SK-N-SH (cell line): ENCODE results near the gene SMKR1. TPM values are rescaled to one million over a fixed set of nuclear protein-coding genes. Genes with fewer than 3 reads are reported as not detected.

Experiments used
- CTCF ChIA-PET: fragments of 300-600, 350-600 bp; formaldehyde crosslinking; extraction: SDS; loops from one replicate; lab custom pipeline; 2021; lab: Yijun Ruan, JAX
- POLR2A ChIA-PET: fragments of 350-600 bp; sonication (Branson Sonifier 250); formaldehyde crosslinking; extraction: SDS; loops from one replicate; lab custom pipeline; 2020; ENCODE audit warnings: antibody characterized with exemption, inconsistent platforms; lab: Yijun Ruan, JAX
- DNase-seq: peaks from one replicate; pipeline ENCODE4 v3.0.0; 2012
- H2AFZ ChIP-seq: fragments of 200-600 bp; sonication (generic); 2 replicates; pipeline ENCODE4 v1.8.1; 2016; ENCODE audit warnings: antibody characterized with exemption, mild to moderate bottlenecking, low read depth
- H3F3A ChIP-seq: fragments of 200-600 bp; sonication (generic); replicated peaks from 2 replicates; pipeline ENCODE3; 2016; ENCODE audit warnings: antibody characterized with exemption, mild to moderate bottlenecking; ENCODE audit not compliant: insufficient read depth
- H3K27ac ChIP-seq, 2 experiments: fragments of 200-500 bp in 1 of 2; fragments of 200-600 bp in 1 of 2; sonication (Bioruptor generic) in 1 of 2; sonication (generic), shearing (Covaris generic) in 1 of 2; 2 replicates each; pipeline versions ENCODE4 v1.5.1 to v1.6.1; 2014 to 2016; ENCODE audit warnings: low read depth in 2 of 2, inconsistent platforms in 1 of 2, low read length in 1 of 2, mild to moderate bottlenecking in 1 of 2, mixed read lengths in 1 of 2
- H3K27me3 ChIP-seq: fragments of 200-600 bp; sonication (generic), shearing (Covaris generic); 2 replicates; pipeline ENCODE4 v1.6.1; 2016; ENCODE audit warnings: mixed run types; ENCODE audit not compliant: insufficient read depth
- H3K36me3 ChIP-seq, 2 experiments: fragments of 200-500 bp in 1 of 2; fragments of 200-600 bp in 1 of 2; sonication (Bioruptor generic) in 1 of 2; sonication (generic) in 1 of 2; replicated peaks in 1 of 2; 2 replicates each; pipeline versions ENCODE3 to v1.5.1; 2014 to 2016; ENCODE audit warnings: low read length in 1 of 2, mild to moderate bottlenecking in 1 of 2; ENCODE audit not compliant: insufficient read depth in 2 of 2, control insufficient read depth in 1 of 2
- H3K4me1 ChIP-seq, 2 experiments: fragments of 200-500 bp in 1 of 2; fragments of 200-600 bp in 1 of 2; sonication (Bioruptor generic) in 1 of 2; sonication (generic), shearing (Covaris generic) in 1 of 2; 2 replicates each; pipeline versions ENCODE4 v1.5.1 to v1.6.1; 2014 to 2016; ENCODE audit warnings: low read depth in 1 of 2, low read length in 1 of 2, mixed run types in 1 of 2; ENCODE audit not compliant: insufficient read depth in 2 of 2, control insufficient read depth in 1 of 2
- H3K4me2 ChIP-seq: fragments of 200-600 bp; sonication (generic), shearing (Covaris generic); 2 replicates; pipeline ENCODE4 v1.6.1; 2017; ENCODE audit warnings: mixed run types
- H3K4me3 ChIP-seq, 2 experiments: fragments of 200-500 bp in 1 of 2; fragments of 200-600 bp in 1 of 2; sonication (Bioruptor generic) in 1 of 2; sonication (generic), shearing (Covaris generic) in 1 of 2; 2 replicates each; pipeline versions ENCODE4 v1.5.1 to v1.8.1; 2014 to 2016; ENCODE audit warnings: low read depth in 2 of 2, inconsistent platforms in 1 of 2, low read length in 1 of 2, mild to moderate bottlenecking in 1 of 2, mixed read lengths in 1 of 2, moderate library complexity in 1 of 2
- H3K79me2 ChIP-seq: fragments of 200-600 bp; sonication (generic); 2 replicates; pipeline ENCODE4 v1.8.1; 2017; ENCODE audit warnings: mild to moderate bottlenecking; ENCODE audit not compliant: insufficient read depth
- H3K9ac ChIP-seq: fragments of 200-600 bp; sonication (generic); 2 replicates; pipeline ENCODE4 v1.6.1; 2017; ENCODE audit warnings: mixed run types
- H3K9me2 ChIP-seq: fragments of 200-600 bp; sonication (generic); 2 replicates; pipeline ENCODE4 v1.6.1; 2017; ENCODE audit warnings: mixed run types
- H3K9me3 ChIP-seq: fragments of 200-600 bp; sonication (generic); 2 replicates; pipeline ENCODE4 v1.6.1; 2017; ENCODE audit warnings: mixed run types, mild to moderate bottlenecking, moderate library complexity
- H4K20me1 ChIP-seq: fragments of 200-600 bp; sonication (generic); 2 replicates; pipeline ENCODE4 v1.6.1; 2017; ENCODE audit warnings: mild to moderate bottlenecking, mixed run types; ENCODE audit not compliant: insufficient read depth
- ELF1 ChIP-seq: IDR thresholded peaks from 2 replicates; pipeline ENCODE4 v1.4.0; 2012
- EZH2phosphoT487 ChIP-seq: fragments of 200-600 bp; sonication (generic); IDR thresholded peaks from 2 replicates; pipeline ENCODE4 v1.6.1; 2017; ENCODE audit warnings: low read depth, mixed run types, mild to moderate bottlenecking, antibody characterized with exemption, moderate library complexity, borderline replicate concordance
- FOSL2 ChIP-seq: IDR thresholded peaks from 2 replicates; pipeline ENCODE4 v1.4.0; 2012; ENCODE audit warnings: low read depth, mild to moderate bottlenecking, moderate library complexity, borderline replicate concordance
- FOXM1 ChIP-seq: IDR thresholded peaks from 2 replicates; pipeline ENCODE4 v1.4.0; 2012; ENCODE audit warnings: low read depth, mild to moderate bottlenecking
- GABPA ChIP-seq: IDR thresholded peaks from 2 replicates; pipeline ENCODE4 v1.4.0; 2012; ENCODE audit warnings: low read depth, mild to moderate bottlenecking
- GATA2 ChIP-seq: sonication (generic); formaldehyde crosslinking; IDR thresholded peaks from 2 replicates; pipeline ENCODE4 v1.5.0; 2020; ENCODE audit warnings: mild to moderate bottlenecking, missing genetic modification reagents
- JUND ChIP-seq: IDR thresholded peaks from 2 replicates; pipeline ENCODE4 v1.4.0; 2012
- MEF2A ChIP-seq: IDR thresholded peaks from 2 replicates; pipeline ENCODE4 v1.4.0; 2012; ENCODE audit warnings: low read depth, borderline replicate concordance
- MXI1 ChIP-seq: IDR thresholded peaks from 2 replicates; pipeline ENCODE4 v1.6.1; 2012; ENCODE audit warnings: mild to moderate bottlenecking, low read depth, low read length, improper control_type of control experiment
- NFIC ChIP-seq: IDR thresholded peaks from 2 replicates; pipeline ENCODE4 v1.4.0; 2012; ENCODE audit warnings: borderline replicate concordance
- NRF1 ChIP-seq: IDR thresholded peaks from 2 replicates; pipeline ENCODE4 v1.6.1; 2012; ENCODE audit warnings: low read depth, mild to moderate bottlenecking, low read length
- PBX3 ChIP-seq: IDR thresholded peaks from 2 replicates; pipeline ENCODE4; 2012
- POLR2AphosphoS5 ChIP-seq: IDR thresholded peaks from 2 replicates; pipeline ENCODE4 v1.6.1; 2012; ENCODE audit warnings: low read depth, low read length
- RCOR1 ChIP-seq: fragments of 150-350 bp; IDR thresholded peaks from 2 replicates; pipeline ENCODE4 v1.6.1; 2017; ENCODE audit warnings: antibody characterized with exemption, low read length
- RFX5 ChIP-seq: IDR thresholded peaks from 2 replicates; pipeline ENCODE4 v1.6.1; 2012; ENCODE audit warnings: mild to moderate bottlenecking, improper control_type of control experiment, low read length
- RXRA ChIP-seq: IDR thresholded peaks from 2 replicates; pipeline ENCODE4 v1.4.0; 2012; ENCODE audit warnings: low read depth, mild to moderate bottlenecking, borderline replicate concordance
- TAF1 ChIP-seq: IDR thresholded peaks from 2 replicates; pipeline ENCODE4 v1.6.1; 2012; ENCODE audit warnings: low read depth, mild to moderate bottlenecking, low read length, moderate library complexity, borderline replicate concordance
- TCF12 ChIP-seq: IDR thresholded peaks from 2 replicates; pipeline ENCODE4 v1.4.0; 2012
- TEAD4 ChIP-seq: IDR thresholded peaks from 2 replicates; pipeline ENCODE4 v1.4.0; 2012; ENCODE audit warnings: mild to moderate bottlenecking, borderline replicate concordance; ENCODE audit not compliant: insufficient read depth
- USF1 ChIP-seq: IDR thresholded peaks from 2 replicates; pipeline ENCODE4 v1.4.0; 2012; ENCODE audit warnings: low read depth, borderline replicate concordance
- YY1 ChIP-seq: IDR thresholded peaks from 2 replicates; pipeline ENCODE4 v1.4.0; 2012; ENCODE audit warnings: low read depth, mild to moderate bottlenecking
- ZBTB33 ChIP-seq: IDR thresholded peaks from 2 replicates; pipeline ENCODE4 v1.4.0; 2012; ENCODE audit warnings: low read depth, borderline replicate concordance
- WGBS: methylation state at CpG from one replicate; pipeline ENCODE4 v1.1.6; 2017; ENCODE audit warnings: low lambda C conversion rate; 5-methylcytosine and 5-hydroxymethylcytosine counted together
- polyA plus RNA-seq, 3 experiments: library from polyadenylated mRNA; depleted of rRNA; stranded (reverse); fragments of >200 nt; gene quantifications; 2 replicates each; pipeline ENCODE4 v1.2.3, GENCODE V29; 2012

SMKR1 gene
- polyA plus RNA-seq, 1 of the 3 experiments (the other 2 are of a cell fraction) = 8.1 TPM

- Histone ChIP-seq H3K4me1 (no peaks in the 10 kb centered on the region), H3K9me3 (no peaks in the 10 kb centered on the region), H3K9ac (no peak overlapping the region), H3K4me3 (no peak overlapping the region), H3K36me3 (peaks cover 7 to 33% of the 10 kb centered on the region in 2 experiments), H3K27ac (no peak overlapping the region), H3F3A (no peaks in the 10 kb centered on the region), H3K9me2 (no peaks in the 10 kb centered on the region), H3K79me2 (no peaks in the 10 kb centered on the region), H3K4me2 (no peak overlapping the region), H4K20me1 (no peaks in the 10 kb centered on the region), H3K27me3 (no peaks in the 10 kb centered on the region), H2AFZ (no peak overlapping the region)
- CTCF ChIA-PET = interaction anchor here (1.0 to 1.4 kb wide), 3 partner anchors 13 to 240 kb away, joined by 3 to 4 read pairs (median 4); no protein-coding TSS in a partner anchor
- 91% methylated on average over 5 of the region's 5 CpGs for WGBS
- POLR2A ChIA-PET = interaction anchor here (0.6 kb wide), 1 partner anchor 89 kb away, joined by 3 read pairs; no protein-coding TSS in a partner anchor
- DNase-seq = no peak
- TF ChIP-seq MXI1 = no peak
- TF ChIP-seq FOSL2 = no peak
- TF ChIP-seq GATA2 (CRISPR knock-in tag) = no peak
- no peak for TF ChIP-seq TCF12
- no peak for TF ChIP-seq EZH2phosphoT487
- no peak for TF ChIP-seq NRF1
- no peak for TF ChIP-seq JUND
- TF ChIP-seq GABPA = no peak
- TF ChIP-seq POLR2AphosphoS5 = no peak
- TF ChIP-seq TEAD4 = no peak
- TF ChIP-seq USF1 = no peak
- TF ChIP-seq TAF1 = no peak
- no peak for TF ChIP-seq MEF2A
- no peak for TF ChIP-seq RCOR1
These were observed 44.2 kb upstream of the SMKR1 start for GRCh38 chr7:129458171-129458570.

GRCh38 chr7:129461809-129462208, 40.5 kb upstream of the SMKR1 start:
- 91% methylated on average over 2 of the region's 2 CpGs for WGBS
- no peaks in the 10 kb centered on the region for H3K79me2 ChIP-seq
- H3K27me3 ChIP-seq = no peaks in the 10 kb centered on the region
- no peak overlapping the region for H3K4me2 ChIP-seq
- no peak overlapping the region for H3K4me3 ChIP-seq
- H4K20me1 ChIP-seq = no peaks in the 10 kb centered on the region
- no peak overlapping the region for H3K9ac ChIP-seq
- TF ChIP-seq JUND (no peak), MXI1 (no peak), RFX5 (no peak), GABPA (no peak), FOSL2 (no peak), RXRA (no peak), MEF2A (no peak), FOXM1 (no peak), GATA2 (CRISPR knock-in tag) (no peak), TCF12 (no peak), RCOR1 (no peak), TEAD4 (no peak), ELF1 (no peak), ZBTB33 (no peak), PBX3 (no peak), YY1 (no peak), EZH2phosphoT487 (no peak), NFIC (no peak)
- no peaks in the 10 kb centered on the region for H3K9me2 ChIP-seq
- CTCF ChIA-PET = interaction anchor here (1.0 to 14.8 kb wide), 9 partner anchors 10 to 370 kb away, joined by 3 to 397 read pairs (median 4); no protein-coding TSS in a partner anchor
- no peak overlapping the region for H3K27ac ChIP-seq
- H3K9me3 ChIP-seq = no peaks in the 10 kb centered on the region
- peaks cover 4 to 36% of the 10 kb centered on the region in 2 experiments for H3K36me3 ChIP-seq
- DNase-seq = no peak
- H2AFZ ChIP-seq = no peak overlapping the region
- POLR2A ChIA-PET = no interaction called here
- no peaks in the 10 kb centered on the region for H3F3A ChIP-seq
- peaks cover 0 to 11% of the 10 kb centered on the region in 2 experiments; a peak in 2 of 4 replicates for H3K4me1 ChIP-seq
